HG02938 (cell line): ENCODE measurements around the gene C12orf60.

Experiments used
- ATAC-seq: cut with Tn5 transposase; IDR thresholded peaks from one replicate; pipeline ENCODE4 v1.9.1; 2021; ENCODE audit warnings: mild to moderate bottlenecking, moderate library complexity; ENCODE audit not compliant: unreplicated experiment

Gene C12orf60

DNA sequence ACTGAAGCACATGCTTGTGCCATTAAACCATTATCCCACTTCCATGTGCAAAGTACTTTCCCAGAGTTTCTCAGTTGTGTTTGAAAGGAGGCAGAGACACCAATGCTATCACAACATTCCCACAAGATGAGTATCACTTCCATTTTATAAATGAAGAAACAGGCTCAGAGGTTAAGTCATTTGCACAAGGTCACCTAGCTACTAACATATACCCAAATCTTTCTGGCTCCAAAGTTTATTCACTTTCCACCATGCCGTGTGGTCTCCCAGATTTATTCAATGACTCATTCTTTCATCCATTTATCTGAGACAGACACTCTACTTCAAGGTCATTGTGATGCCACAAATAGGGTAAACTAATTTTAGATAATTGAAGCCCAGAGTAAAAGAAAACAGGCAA lies 30.5 kb downstream of the C12orf60 start:
- no peak for ATAC-seq

DNA sequence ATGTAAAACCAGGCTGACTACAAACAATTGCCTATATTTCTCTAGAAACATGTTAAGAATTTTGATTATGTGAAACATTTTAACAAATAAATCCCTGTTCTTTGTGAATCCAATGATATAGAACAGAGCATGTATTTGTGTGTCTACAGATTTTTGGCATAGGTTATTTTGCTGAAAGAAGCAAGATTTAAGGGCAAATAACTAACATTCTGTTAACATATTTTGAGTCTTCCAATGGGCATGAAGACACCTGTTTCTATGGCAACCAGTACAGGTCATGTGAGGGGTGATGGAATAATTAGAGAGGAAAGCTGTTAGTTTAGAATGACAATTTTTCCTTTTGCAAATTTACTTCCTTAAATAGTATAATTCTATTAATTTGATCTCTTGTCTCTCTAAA lies 31.0 kb downstream of the C12orf60 start:
- ATAC-seq = no peak

DNA sequence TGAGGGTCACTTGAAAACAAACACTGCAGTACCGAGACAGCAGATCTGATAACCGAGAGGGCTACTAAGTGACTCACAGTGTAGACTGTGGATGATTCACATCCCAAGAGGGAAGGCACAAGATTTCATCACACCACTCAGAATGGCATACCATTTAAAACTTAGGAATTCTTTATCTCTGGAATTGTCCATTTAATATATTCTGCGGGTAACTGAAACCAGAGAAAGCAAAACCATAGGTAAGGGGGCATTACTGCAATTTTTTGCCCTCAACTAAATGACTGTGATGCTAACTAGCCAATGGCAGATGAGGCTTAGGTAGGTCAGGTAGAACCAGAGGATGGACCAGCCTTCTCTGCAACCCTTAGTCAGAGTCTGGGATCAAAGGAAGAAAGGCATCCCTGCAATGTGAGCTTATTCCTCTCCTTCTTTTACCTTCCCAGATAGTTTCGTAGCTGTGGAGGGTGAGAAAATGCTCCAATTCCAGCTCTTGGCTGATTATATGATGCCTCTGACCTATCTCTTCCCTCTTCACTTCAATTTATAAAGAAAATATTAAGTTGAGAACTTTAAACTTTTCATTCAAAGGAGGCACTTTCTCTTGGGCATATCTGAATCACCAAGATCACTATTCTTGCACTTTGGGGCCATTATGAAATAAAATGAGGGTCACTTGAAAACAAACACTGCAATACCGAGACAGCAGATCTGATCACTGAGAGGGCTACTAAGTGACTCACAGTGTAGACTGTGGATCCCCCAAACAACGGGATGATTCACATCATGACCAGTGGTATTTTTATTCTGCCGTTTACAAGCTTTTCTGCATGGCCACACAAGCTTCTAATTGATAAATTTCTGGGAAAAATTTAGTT lies 33.1 kb downstream of the C12orf60 start:
- ATAC-seq = no peak

DNA sequence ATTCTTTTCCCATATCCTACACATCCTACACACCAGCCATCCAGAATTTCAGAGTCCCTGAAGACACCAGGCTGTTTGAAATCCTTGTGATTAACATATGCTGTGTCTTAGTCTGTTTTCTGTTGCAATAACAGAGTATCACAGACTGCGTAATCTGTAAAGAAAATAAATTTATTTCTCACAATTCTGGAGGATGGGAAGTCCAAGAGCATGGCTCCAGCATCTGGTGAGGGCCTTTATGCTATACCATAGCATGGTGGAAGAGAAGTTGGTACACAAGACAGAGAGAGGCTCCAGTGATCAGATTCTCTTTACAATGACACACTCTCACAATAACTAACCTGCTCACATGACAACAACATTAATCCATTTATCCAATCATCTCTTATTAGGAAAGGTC lies 35.8 kb downstream of the C12orf60 start:
- ATAC-seq = no peak

DNA sequence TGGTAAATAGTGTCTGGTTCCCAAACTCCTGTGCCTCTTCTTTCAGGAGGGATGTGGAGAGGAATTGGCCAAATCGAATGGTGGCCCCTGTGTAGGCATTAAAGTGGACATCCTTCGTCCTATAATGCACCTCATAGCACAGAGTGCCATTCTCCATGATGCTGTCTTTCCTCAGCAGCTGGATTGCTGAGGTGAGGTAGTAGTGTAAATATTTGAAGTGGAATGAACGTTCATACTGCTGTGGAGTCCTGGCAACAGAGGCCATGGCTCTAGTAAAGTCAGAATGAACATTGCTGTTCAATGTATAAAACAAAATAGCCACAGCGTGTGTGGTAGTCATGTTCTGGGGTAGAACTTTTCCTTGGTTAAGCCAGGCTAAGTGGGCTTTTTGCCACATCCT lies 37.1 kb downstream of the C12orf60 start:
- no peak for ATAC-seq

DNA sequence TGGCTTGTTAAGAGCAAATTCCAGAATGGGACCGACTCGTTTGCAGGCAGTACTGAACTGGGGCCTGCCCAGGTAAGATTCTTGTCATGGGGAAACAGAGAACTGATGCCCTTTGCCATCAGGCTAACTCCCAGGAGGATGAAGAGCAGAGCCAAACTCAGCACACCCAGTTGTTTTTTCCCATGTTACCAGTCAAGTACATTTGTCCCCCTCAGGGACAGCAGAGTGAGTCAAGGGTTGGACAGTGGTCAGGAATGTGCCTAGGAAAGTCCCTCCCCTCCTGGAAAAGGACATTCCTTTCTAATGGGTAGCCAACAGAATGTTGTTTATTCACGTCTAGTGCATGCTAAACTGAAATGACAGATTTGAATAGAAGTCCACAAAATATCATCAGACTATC lies 38.3 kb downstream of the C12orf60 start:
- ATAC-seq = no peak

DNA sequence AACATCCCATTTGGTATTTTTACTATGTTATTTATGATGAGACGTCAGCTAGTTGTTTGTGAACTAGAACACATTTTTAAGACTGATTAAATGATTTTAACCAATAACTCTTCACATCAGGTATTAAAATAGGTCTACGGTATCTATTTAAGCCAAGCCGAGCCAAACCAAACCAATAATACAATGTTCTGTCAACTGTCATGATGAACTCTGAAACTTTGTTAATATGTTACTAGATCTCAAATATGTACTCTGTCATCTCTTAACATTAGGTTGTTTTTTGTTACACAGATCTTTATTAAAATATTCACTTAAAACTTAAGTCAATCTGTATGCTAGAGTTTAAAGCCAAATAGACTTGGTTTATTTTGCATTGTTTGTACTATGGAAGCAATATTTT lies 38.8 kb downstream of the C12orf60 start:
- no peak for ATAC-seq

DNA sequence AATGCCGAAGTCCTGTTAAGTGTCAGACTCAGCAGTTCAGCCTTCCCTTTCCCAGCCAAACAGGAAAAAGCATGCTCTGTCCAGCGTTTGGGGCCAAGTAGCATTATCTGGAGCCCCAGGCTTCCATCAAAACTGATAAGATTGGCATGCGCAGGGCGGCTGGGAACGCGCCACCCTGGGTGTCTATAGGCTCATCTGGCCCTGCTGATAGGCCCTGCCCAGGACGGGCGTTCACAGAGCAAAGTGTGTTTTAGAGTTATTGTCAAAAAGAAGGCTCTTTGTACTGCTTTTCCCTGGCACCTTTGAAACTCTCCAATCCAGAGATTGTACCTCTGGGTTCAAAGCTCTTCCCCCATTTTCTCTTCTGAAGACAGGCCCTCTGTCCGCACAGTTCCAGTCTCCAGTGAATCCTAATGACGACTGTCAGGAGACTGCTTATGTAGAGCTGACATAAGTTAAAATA lies 40.0 kb downstream of the C12orf60 start, which contains the start of gene ART4:
TSS of gene ART4 (minus strand) at position 102 of the 463 bp plus-strand sequence. CDS start 413 bp downstream, outside the sequence.
- ATAC-seq = no peak

DNA sequence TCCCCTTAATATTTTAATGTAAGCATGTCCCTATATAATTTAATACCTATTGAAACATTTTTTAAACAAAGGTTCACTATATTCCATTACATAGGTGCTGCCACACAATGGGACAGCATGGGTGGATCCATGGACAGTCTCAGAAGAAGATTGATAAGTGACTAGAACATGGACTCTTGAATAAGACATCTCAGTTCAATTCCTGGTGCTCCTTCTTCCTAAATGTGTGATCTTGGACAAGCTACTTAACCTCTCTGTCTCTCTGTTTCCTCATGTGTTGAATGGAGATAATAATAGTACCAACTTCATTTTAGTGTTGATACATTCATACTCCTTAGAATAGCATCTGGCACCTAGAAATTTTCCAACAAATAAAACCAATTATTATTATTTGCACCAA lies 40.9 kb downstream of the C12orf60 start:
- no peak for ATAC-seq

DNA sequence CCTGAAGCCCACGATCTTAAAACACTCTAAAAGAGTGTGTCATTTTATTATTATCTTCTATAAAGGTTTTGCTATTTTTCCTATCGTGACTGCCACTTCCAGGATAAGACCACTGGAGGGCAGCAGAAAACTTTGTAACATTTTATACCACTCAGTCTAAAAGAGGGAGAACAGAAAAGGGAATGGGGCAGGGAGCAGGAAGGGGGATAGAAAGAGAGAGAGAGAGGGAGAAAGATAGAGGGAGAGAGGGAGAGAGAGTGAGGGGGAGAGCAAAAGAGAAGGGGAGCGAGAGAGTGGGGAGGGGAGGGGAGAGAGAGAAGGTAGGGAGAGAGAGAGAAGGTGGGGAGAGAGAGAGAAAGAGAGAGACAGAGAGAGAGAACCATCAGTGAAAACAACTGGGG lies 41.9 kb downstream of the C12orf60 start:
- no peak for ATAC-seq

DNA sequence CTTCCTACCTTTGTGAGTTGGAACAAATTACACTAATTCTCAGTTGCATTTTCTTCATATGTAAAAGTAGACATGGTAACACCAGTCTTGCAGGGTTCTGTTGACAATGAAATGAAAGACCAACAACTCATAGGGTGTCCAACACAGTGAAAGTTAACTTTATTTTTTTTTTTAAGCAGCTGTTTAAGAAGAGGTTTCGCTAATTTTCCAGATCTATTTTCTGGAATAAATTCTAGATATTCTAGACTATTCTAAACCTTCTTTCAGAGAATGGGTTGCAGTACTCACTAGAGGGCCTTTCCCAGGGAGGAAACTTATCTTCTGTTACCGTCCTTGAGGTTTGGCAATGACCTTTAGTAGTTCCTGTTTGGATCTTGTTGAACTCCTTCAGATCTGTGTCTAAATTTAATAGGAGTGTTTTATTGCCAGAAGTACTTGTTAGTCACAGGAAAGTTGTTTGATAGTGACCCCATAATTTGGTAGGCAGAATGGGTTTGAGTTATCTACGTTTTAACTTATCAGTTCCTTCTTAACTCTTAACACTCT lies 42.6 kb downstream of the C12orf60 start:
- no peak for ATAC-seq

DNA sequence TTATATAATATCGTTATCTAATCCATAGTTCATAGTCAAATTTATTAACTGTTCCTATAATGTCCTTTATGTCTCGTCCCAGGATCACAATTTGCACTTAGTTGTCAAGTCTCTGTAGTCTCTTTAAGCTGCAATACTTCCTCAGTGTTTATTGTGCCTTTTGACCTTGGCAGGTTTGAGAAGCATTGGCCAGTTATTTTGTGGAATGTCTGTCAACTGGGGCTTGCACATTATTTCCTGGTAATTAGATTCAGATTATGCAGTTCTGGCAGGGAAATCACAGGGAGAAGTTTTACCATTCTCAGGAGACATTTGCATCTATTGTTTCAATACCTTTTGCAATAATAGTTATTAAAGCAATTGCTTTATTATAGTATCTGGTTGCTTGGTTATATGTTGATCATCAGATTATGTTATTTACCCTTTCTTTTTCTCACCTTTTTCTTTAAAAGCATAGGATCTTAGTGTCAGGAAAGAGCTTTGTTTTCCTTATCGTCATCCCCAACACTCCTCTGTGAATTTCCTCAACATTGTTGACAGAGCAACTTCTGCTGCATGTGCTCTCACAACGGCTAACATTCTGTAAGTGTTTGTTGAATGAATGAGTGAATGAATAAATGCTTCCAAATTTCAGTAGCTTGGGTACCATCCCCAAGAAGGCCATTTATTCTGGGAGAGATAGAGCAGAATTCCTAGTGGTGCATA lies 43.6 kb downstream of the C12orf60 start:
- ATAC-seq = no peak

DNA sequence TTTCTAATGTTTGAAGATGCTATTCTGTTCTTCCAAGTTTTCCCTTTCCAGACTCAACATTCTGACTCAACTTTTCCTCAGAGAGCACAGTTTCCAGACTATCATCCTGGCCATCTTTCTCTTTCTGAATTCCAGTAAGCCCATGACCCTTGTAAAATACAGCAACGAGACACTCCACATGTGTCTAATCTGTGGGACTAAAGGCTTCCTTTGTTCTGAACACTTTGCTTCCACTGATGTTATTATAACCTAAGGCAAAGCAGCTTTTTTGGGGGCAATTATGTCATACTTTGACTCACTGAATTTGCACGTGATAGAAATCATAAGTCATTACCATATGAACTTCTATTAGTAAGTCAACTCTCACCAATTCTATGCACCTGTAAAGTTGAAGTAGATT lies 46.2 kb downstream of the C12orf60 start:
- ATAC-seq = no peak

DNA sequence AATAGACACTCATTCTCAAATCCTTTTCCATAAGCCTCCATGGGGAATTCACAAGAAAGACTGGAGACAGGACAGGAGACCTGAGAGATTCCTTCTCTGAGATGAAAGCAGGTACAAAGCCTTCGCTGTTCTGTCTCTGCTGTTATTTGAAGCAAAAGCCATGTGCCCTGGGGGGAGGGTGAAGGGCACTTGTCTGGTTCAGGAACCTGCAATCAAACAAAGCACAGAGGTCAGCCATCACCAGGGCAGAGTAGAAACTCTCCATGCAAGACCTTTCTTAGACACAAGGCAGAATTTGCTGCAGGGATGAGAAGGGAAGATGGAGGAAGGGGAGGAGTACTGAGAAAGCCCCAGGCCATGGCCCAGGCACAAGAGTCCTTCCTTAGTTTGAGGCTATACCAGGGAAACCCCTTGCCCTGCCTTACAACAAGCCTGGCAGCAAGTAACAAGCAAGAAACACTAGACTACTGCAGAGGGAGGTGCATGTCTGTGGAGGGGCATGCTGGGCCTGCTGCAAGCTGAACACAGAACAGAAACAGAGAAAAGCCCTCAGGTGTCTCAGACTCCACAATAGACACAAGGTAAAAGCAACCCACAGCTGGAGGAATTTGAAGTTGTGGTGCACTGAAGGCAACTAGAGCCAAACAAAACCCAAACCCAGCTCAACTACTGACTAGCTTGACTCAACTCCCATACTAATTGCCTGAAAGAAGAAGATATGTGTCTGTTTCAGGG lies 47.6 kb downstream of the C12orf60 start:
- ATAC-seq = peak; percentile 82

DNA sequence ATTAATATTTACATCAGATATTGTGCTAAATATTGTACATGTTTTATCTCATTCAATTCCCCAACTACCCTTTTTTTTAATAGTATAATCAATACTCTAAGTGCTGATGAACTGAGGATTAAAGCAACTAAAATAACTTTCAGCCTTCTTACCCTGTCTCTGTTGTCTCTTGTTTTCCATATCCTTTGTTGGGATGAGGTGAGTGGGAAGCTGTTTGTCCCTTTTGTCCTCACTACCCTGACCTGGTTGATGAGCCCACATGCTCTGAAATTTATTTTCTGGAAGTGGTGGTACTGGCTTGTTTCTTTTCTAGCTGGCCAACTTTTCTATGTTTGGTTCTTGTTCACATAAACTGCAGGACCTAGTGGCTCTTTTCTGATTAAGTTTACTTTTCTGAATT lies 49.4 kb downstream of the C12orf60 start:
- ATAC-seq = no peak

DNA sequence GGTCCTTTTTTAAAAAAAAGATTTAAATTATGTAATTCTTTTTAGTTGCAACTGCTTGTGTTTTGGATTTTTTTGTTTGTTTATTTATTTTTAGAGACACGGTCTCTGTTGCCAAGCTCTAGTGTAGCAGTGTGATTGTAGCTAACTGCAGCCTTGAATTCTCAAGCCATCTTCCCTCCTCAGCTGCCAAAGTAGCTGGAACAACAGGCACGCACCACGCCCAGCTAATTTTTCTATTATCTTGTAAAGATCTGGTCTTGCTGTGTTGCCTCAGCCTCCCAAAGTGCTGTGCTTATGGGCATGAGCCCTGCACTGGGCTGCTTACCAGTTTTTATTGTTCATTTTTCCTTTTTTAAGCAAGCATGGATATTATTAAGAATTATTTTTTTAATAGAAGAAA lies 50.5 kb downstream of the C12orf60 start:
- no peak for ATAC-seq

DNA sequence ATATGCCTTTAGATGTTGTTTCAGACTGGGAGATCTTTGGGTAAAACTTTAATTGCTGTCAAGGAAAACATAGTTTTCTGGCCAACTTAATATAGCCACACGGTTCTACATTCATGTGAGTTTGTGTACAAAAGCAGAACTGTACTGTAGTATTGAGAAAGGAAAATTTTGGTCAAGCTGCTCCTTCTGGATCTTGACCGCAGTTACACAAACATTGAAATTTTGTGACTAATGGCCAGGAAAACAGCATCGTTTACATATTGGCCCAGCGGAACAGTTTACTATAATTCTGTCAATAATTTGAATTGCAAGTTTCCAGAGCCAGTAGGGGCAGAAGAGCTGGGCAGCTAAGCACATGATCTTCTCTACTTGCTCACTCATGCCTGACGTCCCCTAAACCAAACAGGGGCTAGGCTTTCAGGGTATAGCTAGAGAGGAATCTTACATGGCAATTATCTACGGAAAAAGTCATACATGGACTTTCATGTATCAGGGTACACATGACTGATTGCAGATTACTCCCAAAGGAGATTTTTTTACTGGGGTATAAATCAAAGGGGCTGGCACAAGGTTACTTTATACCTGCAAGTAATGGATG lies 51.2 kb downstream of the C12orf60 start:
- ATAC-seq = no peak

DNA sequence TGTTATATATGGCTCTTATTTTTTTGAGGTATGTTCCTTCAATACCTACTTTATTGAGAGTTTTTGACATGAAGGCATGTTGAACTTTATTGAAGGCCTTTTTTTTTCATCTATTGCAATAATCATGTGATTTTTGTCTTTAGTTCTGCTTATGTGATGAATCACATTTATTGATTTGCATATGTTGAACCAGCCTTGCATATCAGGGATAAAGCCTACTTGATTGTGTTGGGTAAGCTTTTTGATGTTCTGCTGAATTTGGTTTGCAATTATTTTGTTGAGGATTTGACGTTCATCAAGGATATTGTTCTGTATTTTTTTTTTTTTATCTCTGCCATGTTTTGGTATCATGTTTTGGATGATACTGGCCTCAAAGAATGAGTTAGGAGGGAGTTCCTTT lies 55.0 kb downstream of the C12orf60 start:
- ATAC-seq = no peak

DNA sequence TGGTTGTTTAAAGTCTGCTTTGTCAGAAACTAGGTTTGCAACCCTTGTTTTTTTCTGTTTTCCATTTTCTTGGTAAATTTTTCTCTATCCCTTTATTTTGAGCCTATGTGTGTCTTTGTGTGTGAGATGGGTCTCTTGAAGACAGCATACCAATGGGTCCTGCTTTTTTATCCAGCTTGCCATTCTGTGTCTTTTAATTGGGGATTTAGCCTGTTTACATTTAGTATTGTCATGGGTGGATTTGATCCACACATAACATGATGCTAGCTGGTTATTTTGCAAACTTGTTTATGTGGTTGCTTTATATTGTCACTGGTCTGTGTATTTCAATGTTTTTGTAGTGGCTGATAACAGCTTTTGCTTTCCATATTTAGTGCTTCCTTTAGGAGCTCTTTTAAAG lies 57.0 kb downstream of the C12orf60 start:
- no peak for ATAC-seq

DNA sequence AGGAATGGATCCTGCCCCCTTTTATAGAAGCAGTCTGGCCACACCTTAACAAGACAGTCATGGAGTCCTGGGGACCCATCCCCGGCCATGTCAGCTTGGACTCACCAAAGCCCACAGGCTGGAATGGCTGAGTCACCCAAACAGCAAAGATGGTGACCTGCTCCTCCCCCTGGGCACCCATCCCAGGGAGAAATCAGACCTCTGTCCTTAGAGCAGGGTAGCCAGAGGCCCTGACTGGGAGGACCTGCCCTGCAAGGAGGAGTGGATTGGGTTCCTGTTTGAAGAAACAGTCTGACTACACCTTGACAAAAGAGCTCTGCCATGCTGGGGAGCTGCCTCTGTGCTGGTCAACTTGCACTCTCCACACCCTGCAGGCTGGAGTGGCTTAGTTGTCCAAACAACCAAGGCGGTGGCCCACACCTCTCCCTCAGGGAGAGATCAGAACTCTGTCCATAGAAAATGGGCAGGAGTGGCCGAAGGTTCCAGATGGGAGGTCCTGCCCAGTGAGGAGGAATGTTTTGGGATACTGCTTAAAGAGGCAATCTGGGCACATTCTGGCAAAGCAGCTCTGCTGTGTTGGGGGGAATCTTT lies 65.5 kb downstream of the C12orf60 start:
- ATAC-seq = no peak
